AG10803 (cell line): ENCODE data around the gene MMP3.

Source experiments
- DNase-seq: peaks from one replicate; pipeline ENCODE4 v3.0.0; 2010; ENCODE audit warnings: low read depth
- H3K4me3 ChIP-seq: 2 replicates; pipeline ENCODE4 v1.5.1; 2011; ENCODE audit warnings: mild to moderate bottlenecking, low read length, control low read depth
- TF ChIP-seq, protein P1 (sequence below): conservative IDR thresholded peaks from 2 replicates; pipeline ENCODE4 v1.5.1; 2011; ENCODE audit warnings: mild to moderate bottlenecking, low read length, control low read depth, inconsistent platforms

Gene MMP3

DNA sequence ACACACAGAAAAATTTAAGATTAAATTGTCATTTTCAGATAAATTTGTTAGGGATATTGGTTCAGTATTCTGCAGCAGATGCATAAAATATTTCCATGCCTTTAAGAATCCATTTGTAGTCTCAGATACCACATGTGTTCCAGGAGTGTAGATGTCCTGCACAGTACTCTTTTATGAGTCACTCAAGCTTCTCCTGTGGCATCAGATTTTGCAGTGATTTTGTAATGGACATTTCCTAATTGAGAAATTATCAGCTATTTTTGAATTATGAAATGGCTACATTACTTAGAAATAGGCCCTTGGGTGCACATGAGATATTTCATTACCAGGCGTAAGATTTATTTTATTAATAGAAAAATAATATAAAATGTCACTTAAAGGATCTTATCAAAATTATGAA is 18.9 kb downstream of the MMP3 start:
- DNase-seq, result peak; percentile 54
- TF ChIP-seq, protein P1, sequence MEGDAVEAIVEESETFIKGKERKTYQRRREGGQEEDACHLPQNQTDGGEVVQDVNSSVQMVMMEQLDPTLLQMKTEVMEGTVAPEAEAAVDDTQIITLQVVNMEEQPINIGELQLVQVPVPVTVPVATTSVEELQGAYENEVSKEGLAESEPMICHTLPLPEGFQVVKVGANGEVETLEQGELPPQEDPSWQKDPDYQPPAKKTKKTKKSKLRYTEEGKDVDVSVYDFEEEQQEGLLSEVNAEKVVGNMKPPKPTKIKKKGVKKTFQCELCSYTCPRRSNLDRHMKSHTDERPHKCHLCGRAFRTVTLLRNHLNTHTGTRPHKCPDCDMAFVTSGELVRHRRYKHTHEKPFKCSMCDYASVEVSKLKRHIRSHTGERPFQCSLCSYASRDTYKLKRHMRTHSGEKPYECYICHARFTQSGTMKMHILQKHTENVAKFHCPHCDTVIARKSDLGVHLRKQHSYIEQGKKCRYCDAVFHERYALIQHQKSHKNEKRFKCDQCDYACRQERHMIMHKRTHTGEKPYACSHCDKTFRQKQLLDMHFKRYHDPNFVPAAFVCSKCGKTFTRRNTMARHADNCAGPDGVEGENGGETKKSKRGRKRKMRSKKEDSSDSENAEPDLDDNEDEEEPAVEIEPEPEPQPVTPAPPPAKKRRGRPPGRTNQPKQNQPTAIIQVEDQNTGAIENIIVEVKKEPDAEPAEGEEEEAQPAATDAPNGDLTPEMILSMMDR, result no peak
- no peak overlapping the region for H3K4me3 ChIP-seq

DNA sequence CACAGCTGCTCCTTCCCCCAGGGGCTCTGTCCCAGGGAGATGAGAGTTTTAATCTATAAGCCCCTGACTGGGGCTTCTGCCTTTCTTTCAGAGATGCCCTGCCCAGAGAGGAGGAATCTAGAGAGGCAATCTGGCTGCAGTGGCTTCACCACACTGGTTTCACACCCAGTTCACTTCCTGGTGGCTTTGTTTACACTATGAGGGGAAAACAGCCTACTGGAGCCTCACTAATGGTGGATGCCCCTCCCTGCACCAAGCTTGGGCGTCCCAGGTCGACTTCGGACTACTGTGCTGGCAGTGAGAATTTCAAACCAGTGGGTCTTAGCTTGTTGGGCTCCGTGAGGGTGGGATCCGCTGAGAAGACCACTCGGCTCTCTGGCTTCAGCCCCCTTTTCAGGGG is 23.9 kb downstream of the MMP3 start:
- DNase-seq, result no peak
- TF ChIP-seq, protein P1, result no peak
- no peak overlapping the region for H3K4me3 ChIP-seq

DNA sequence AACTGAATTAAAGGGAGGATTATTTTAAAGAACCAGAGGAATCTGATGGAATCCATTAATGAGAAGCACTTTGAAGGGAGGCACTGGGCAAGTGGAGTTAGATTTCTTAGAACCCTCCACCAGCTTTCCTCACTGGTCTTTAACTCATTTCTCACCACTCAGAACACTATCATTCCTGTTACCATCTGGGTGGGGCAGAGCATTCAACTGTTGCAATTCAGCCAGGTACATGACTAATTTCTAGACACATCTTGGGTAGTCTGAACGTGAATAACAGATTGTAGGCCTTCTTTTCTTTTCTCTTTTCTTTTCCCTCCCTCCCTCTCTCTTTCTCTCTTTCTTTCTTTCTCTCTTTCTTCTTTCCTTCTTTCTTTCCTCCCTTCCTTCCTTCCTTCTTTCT is 29.9 kb downstream of the MMP3 start:
- no peak overlapping the region for H3K4me3 ChIP-seq
- TF ChIP-seq, protein P1, result no peak
- no peak for DNase-seq

DNA sequence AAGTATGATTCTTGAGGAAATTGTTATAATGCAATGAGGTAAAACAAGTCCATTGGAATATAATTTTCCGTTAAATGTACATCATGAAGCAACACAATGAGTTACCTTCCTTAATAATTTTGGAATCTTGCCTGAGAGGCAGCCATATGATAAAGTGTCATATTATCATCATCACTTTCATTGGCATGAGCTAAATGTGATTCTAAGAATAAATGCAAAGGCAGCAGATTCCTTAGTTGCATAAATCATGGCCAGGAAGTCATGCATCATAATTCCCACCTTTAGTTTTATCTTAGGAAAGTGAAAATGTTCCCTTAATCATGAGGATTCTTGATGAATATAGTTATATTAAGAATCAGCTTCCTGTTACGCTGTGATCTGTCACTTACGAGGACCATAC is 31.2 kb downstream of the MMP3 start:
- no peak for DNase-seq
- H3K4me3 ChIP-seq, result no peak overlapping the region
- TF ChIP-seq, protein P1, result no peak

DNA sequence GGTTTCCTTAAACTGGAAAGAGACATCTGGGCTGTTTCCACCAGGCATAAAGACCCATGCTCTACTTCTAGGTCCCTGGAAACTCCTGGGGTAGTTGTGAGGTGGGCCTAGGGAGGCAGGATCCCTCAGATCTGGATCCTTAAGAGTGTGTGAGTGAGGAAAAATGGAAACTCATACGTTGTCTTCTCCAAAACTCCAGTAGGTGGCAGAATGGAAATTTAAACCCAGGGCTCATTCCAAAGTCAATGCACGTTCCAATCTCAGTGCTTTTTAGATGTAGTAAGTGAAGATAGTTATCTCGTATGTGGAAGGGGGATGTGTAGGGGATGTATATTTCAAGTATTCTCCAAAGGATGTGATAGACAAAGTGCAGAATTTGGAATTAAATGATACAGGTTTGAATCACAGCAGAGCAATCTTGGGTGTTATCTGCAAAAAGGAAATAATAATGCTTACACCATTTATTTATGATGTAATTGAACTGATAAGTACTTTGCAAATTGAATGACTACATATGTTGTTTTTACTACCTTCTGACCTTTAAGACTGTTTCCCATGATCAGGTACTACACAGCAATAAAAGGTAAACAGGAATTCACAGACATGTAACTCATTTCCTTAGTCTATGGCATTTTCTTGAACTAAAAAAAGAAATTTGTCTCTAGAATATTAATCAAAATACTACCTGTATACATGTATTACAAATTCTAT is 32.3 kb downstream of the MMP3 start:
- DNase-seq, result peak; percentile 46
- no peak overlapping the region for H3K4me3 ChIP-seq
- TF ChIP-seq, protein P1, result peak; percentile 73

DNA sequence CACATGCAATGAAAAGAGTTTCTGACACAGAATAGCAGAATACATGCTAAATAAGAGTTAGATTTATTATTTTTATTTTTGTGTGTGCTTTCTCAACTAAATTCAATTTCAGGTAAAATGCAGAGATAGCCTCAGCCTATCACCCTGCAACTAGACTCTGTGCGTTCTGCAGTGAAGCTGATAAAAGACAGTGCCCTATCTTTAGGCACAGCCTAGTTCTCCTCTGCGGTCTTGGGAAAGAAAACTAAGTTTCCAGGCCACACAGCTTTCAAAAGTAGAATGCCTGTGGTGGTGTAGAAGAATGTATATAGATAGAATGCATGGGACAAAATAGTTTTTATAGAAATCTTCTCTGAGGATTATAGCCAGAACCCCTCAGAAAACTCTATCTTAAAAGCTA is 33.4 kb downstream of the MMP3 start:
- DNase-seq, result no peak
- TF ChIP-seq, protein P1, result no peak
- no peak overlapping the region for H3K4me3 ChIP-seq

DNA sequence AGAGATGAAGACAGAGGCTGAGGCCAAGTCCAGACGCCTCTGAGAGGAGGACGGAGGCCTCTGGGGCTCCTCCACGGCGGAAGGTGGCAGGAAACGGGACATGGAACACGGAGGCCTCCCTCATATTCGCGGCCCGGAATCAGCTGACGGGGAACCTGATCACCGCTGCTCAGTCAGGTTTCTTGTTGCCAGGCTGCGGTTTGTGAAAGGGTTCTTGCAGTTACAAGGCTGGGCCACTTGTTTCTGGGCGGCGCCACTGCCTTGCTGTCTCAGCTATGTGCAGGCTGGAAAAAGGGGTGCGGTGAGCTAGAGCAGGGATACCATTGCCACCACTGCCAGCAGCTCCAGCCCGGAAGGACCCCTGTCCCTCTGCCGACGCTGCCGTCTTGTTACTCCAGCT is 35.5 kb downstream of the MMP3 start:
- H3K4me3 ChIP-seq, result no peak overlapping the region
- TF ChIP-seq, protein P1, result no peak; the same call in 1 of the 2 replicates
- DNase-seq, result no peak
